OCI-LY1 (cell line): Measurements from ENCODE around the gene HOMEZ.

ENCODE experiments used
- CTCF ChIP-seq: fragments of 200-600 bp; sonication (generic), shearing (Covaris generic); IDR thresholded peaks from 2 replicates; pipeline ENCODE4 v1.5.1; 2017; ENCODE audit warnings: mild to moderate bottlenecking, antibody characterized with exemption, low read length, moderate library complexity, mixed read lengths
- EZH2 ChIP-seq: fragments of 200-600 bp; sonication (generic), shearing (Covaris generic); IDR thresholded peaks from 2 replicates; pipeline ENCODE4 v1.8.0; 2017; ENCODE audit warnings: borderline replicate concordance, mixed run types, mild to moderate bottlenecking, antibody characterized with exemption, low read length, moderate library complexity, mixed read lengths

- TF ChIP-seq CTCF: peak; percentile 91
- TF ChIP-seq EZH2: no peak
Observed at GRCh38 chr14:23294734-23295561, 9.0 kb upstream of the HOMEZ start.
